Left lung (tissue), 10 donors: Measurements from ENCODE around the gene SLC6A3. TPM values are rescaled to one million over a fixed set of nuclear protein-coding genes. Genes with fewer than 3 reads are reported as not detected.

Experiments used
- ATAC-seq: fragments of 200-7000 bp; cut with Tn5 transposase; one replicate; pipeline ENCODE4 v1.9.1; 2020; ENCODE audit warnings: moderate library complexity
- DNase-seq, 4 donors: peaks; one replicate each; pipeline ENCODE4 v3.0.0-alpha.2; 2013 to 2020
- H3K27ac ChIP-seq, 2 donors: fragments of 200-600 bp; sonication (generic) in 1 of 2; one replicate each; pipeline versions ENCODE4 v1.5.0 to v1.8.0; 2020 to 2021
- H3K27me3 ChIP-seq, 2 donors: fragments of 200-600 bp; sonication (generic) in 1 of 2; one replicate each; pipeline versions ENCODE4 v1.5.0 to v1.8.0; 2020 to 2021
- H3K36me3 ChIP-seq, 2 donors: fragments of 200-600 bp; sonication (generic) in 1 of 2; one replicate each; pipeline versions ENCODE4 v1.5.0 to v1.8.0; 2020 to 2021
- H3K4me1 ChIP-seq, 2 donors: fragments of 200-600 bp; one replicate each; pipeline ENCODE4 v1.8.0; 2021
- H3K4me3 ChIP-seq, 2 donors: fragments of 200-600 bp; sonication (generic) in 1 of 2; one replicate each; pipeline versions ENCODE4 v1.5.0 to v1.8.0; 2020 to 2021; ENCODE audit warnings: mild to moderate bottlenecking in 1 of 2
- H3K9me3 ChIP-seq, 2 donors: fragments of 200-600 bp; sonication (generic) in 1 of 2; one replicate each; pipeline versions ENCODE4 v1.5.0 to v1.8.0; 2020 to 2021
- CTCF ChIP-seq, 2 donors: fragments of 200-600 bp; sonication (generic) in 1 of 2; IDR thresholded peaks; one replicate each; pipeline versions ENCODE4 v1.5.0 to v1.8.0; 2021; ENCODE audit warnings: antibody characterized with exemption in 2 of 2
- intact Hi-C, 2 donors: fragments of 100-400 bp; cut with DNase I; formaldehyde crosslinking; loops; one replicate each; pipeline versions ENCODE4 v1.11.2 to v1.14.2; 2022
- polyA plus RNA-seq, 6 donors: library from polyadenylated mRNA; unstranded; fragments of 120-200 nt; gene quantifications; one replicate each; pipeline ENCODE4 v1.2.1, GENCODE V29; 2013; ENCODE audit not compliant: insufficient read length in 6 of 6
- total RNA-seq, 2 donors: library from RNA; stranded (reverse); fragmentation: NEBNext Ultra II Directional; extraction: Animal tissue kit (Norgen Biotek cat#: 25700); gene quantifications; one replicate each; pipeline ENCODE4 v1.2.1, GENCODE V29; 2021
- donor health status: DM: no; HTN: yes; CAD: no.
- donor health status: DM: no; HTN: no; CAD: no.

The SLC6A3 gene
- total and polyA plus RNA-seq, 8 donors, result 0.10 to 4.5 (median 2.8) TPM

- Histone ChIP-seq H3K36me3 (peaks cover 0 to 82% of the 10 kb centered on the region in 2 donors), H3K4me3 (no peak overlapping the region), H3K9me3 (no peaks in the 10 kb centered on the region), H3K27ac (peak overlapping the region in 1 of 2 donors; percentile 89), H3K27me3 (no peaks in the 10 kb centered on the region), H3K4me1 (peaks cover 0 to 53% of the 10 kb centered on the region in 2 donors)
- ATAC-seq (no peak), DNase-seq (peak in 1 of 4 donors; percentile 74)
- no peak for TF ChIP-seq CTCF (IDR thresholded peaks at IDR 0.05)
- intact Hi-C loops, result no loop called here
Measured at GRCh38 chr5:1481266-1481958, 36.2 kb upstream of the SLC6A3 start.

GRCh38 chr5:1480806-1481205 is 35.6 kb upstream of the SLC6A3 start:
- TF ChIP-seq CTCF (IDR thresholded peaks at IDR 0.05), result no peak
- ATAC-seq (no peak), DNase-seq (peak in 1 of 4 donors; percentile 75)
- Histone ChIP-seq H3K36me3 (peaks cover 0 to 82% of the 10 kb centered on the region in 2 donors), H3K9me3 (no peaks in the 10 kb centered on the region), H3K4me3 (no peak overlapping the region), H3K4me1 (peaks cover 0 to 59% of the 10 kb centered on the region in 2 donors), H3K27ac (peak overlapping the region in 1 of 2 donors; percentile 89), H3K27me3 (no peaks in the 10 kb centered on the region)
- intact Hi-C loops, result no loop called here

- Histone ChIP-seq H3K36me3 (peaks cover 0 to 82% of the 10 kb centered on the region in 2 donors), H3K4me1 (peaks cover 0 to 65% of the 10 kb centered on the region in 2 donors), H3K27me3 (no peaks in the 10 kb centered on the region), H3K4me3 (peak overlapping the region in 1 of 2 donors; percentile 22), H3K9me3 (no peaks in the 10 kb centered on the region), H3K27ac (peak overlapping the region; percentile 49 to 89)
- peak; percentile 43 for ATAC-seq
- no peak for TF ChIP-seq CTCF (IDR thresholded peaks at IDR 0.05)
- DNase-seq, result peak in 2 of 4 donors; percentile 90 to 95
- intact Hi-C loops, result no loop called here
Measured at GRCh38 chr5:1480217-1480616, 35.0 kb upstream of the SLC6A3 start.

- Histone ChIP-seq H3K27me3 (no peaks in the 10 kb centered on the region), H3K4me1 (peaks cover 0 to 70% of the 10 kb centered on the region in 2 donors), H3K27ac (peak overlapping the region; percentile 49 to 89), H3K4me3 (peak overlapping the region in 1 of 2 donors; percentile 22), H3K9me3 (no peaks in the 10 kb centered on the region), H3K36me3 (peaks cover 0 to 82% of the 10 kb centered on the region in 2 donors)
- TF ChIP-seq CTCF (IDR thresholded peaks at IDR 0.05), result peak; percentile 54 to 62
- ATAC-seq (peak; percentile 37), DNase-seq (peak in 3 of 4 donors; percentile 57 to 85 (median 60))
- intact Hi-C loops, result no loop called here
Measured at GRCh38 chr5:1479581-1480188, 34.4 kb upstream of the SLC6A3 start.

GRCh38 chr5:1479066-1479465 is 33.8 kb upstream of the SLC6A3 start:
- DNase-seq (peak in 1 of 4 donors; percentile 14), ATAC-seq (no peak)
- Histone ChIP-seq H3K27ac (peak overlapping the region; percentile 49 to 89), H3K4me1 (peaks cover 0 to 73% of the 10 kb centered on the region in 2 donors), H3K9me3 (no peaks in the 10 kb centered on the region), H3K4me3 (peak overlapping the region in 1 of 2 donors; percentile 22), H3K27me3 (no peaks in the 10 kb centered on the region), H3K36me3 (peaks cover 0 to 82% of the 10 kb centered on the region in 2 donors)
- intact Hi-C loops, result no loop called here
- TF ChIP-seq CTCF (IDR thresholded peaks at IDR 0.05), result no peak
